ENCODE results near the gene MACF1.
"Not testable (repeated sequence)": the region's sequence is repeated elsewhere in the genome, so short reads cannot be mapped to it uniquely, and the experiment has no call there.

Gene MACF1

GRCh38 chr1:39515131-39516086 lies 310.9 kb downstream of the MACF1 start:
- not testable (repeated sequence) for DNase-seq (ENCODE audit: low spot score)

GRCh38 chr1:39516841-39517240 lies 312.3 kb downstream of the MACF1 start:
- not testable (repeated sequence) for DNase-seq (ENCODE audit: low spot score)

DNA sequence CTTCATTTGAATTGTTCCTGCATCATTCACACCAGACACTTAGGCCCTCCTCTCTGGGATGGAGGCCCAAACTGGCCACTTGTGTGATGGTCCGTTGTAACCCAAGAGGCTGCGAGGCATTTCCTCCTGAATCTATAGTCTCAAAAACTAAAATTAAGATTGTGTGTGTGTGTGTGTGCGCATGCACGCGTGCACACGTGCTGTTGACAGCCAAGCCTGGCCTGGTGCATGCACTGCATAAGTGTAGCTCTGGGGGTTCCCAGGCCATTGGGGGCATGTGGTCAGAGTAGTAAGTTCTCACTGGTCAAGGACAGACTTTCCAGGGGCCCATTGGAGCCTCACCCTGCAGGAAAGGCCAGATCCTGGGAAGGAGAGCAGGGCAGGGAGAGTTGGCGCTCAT lies 313.4 kb downstream of the MACF1 start:
- DNase-seq (ENCODE audit: low spot score): not testable (repeated sequence)

DNA sequence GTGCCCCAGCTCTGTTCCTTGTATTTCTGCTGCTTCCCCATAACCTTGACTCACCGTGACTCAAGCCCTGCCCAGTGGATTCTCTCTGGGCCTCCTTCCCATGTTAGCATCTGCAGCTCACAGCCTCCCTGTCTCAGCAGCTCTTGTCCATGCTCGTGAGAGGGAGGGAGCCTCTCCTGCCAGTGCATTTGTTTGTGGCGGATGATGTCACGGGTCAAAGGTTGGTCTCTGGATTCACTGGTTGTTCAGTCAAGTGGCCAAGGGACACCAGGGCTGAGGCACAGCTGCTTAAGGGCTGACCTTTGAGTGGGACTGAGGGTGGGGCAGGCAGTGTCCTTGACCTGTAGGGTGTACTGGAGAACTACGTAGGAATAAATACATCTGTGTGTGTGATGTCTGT lies 314.9 kb downstream of the MACF1 start:
- not testable (repeated sequence) for DNase-seq (ENCODE audit: low spot score)

DNA sequence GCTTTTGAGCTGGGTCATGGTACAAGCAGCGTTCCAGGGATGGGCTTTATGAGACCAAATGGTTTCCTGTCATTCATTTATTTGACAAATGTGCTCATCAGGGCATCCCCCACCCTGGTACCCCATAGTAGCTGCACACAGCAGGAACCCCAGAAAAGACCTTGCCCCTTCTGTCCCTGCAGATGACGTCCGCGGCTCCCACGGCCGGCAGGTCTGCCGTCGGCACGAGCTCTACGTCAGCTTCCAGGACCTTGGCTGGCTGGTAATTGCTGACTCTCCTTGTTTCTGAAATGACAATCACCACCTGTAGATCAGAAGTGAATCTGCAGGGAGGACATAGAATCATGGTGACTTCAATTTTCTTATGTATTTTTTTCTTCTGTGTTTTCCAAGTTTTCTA lies 317.7 kb downstream of the MACF1 start:
- not testable (repeated sequence) for DNase-seq (ENCODE audit: low spot score)

GRCh38 chr1:39522661-39523567 lies 318.4 kb downstream of the MACF1 start:
- no peak for DNase-seq (ENCODE audit: low spot score)

GRCh38 chr1:39524171-39524570 lies 319.7 kb downstream of the MACF1 start:
- DNase-seq (ENCODE audit: low spot score): no peak

GRCh38 chr1:39524591-39525365 lies 320.3 kb downstream of the MACF1 start:
- DNase-seq (ENCODE audit: low spot score): no peak

DNA sequence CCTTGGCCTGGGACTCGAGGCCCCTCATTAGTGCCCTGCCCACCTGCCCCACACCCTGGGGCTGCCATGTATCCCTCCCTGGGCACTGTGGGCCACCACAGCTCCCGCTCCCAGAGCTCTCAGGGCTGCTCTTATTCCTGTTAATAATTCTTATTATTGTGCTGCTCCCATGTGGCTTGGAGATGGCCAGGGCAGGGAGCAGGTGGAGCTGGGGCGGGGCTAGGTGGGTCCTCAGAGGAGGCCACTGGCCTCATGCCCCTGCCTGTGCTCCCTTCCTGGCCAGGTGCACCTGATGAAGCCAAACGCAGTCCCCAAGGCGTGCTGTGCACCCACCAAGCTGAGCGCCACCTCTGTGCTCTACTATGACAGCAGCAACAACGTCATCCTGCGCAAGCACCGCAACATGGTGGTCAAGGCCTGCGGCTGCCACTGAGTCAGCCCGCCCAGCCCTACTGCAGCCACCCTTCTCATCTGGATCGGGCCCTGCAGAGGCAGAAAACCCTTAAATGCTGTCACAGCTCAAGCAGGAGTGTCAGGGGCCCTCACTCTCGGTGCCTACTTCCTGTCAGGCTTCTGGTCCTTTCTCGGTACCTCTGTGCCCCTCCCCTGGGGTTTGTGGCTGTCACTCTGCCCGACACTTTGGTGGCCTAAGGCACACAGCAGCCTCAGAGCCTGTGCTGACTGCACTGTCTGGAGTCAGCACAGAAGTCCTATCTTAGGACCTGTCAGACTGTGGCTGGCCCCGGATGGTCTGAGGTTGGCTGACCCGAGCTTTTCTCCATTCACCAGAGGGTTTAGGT lies 321.1 kb downstream of the MACF1 start:
- DNase-seq (ENCODE audit: low spot score): no peak

- no peak for DNase-seq (ENCODE audit: low spot score)
Observed at GRCh38 chr1:39526466-39527189, 322.1 kb downstream of the MACF1 start.

GRCh38 chr1:39527190-39527579 lies 322.7 kb downstream of the MACF1 start:
- DNase-seq (ENCODE audit: low spot score): not testable (repeated sequence)

GRCh38 chr1:39528082-39528481 lies 323.6 kb downstream of the MACF1 start:
- no peak for DNase-seq (ENCODE audit: low spot score)

DNA sequence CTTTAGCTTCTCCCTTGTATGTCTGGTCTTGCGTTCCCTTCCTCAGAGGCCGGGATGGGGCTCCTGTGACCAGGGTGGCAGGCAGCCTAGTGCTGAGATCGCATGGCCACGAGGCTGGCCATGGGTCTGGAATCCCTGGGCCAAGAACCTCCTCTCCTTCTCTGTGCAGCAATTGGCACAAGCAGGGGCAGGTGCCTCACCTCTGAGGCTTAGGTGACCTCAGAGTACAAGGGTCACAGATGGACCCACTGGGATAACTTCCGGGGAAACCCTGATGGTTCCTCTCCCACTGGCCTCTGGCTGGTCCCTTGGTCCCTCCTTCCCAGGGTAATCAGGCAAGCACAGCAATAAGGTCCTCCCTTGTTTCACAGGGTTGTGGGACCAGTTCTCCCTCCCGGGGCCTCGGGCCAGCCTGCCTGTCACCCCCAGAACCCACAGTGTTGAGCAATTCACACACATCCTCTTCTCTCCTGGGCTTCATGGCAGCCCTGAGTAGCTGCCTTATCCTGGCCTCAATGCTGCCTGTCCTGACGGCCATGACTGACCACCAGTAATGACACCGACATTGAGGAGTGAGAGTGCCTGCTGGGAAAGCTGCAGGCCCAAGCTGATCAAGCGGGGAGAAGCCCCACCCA lies 325.5 kb downstream of the MACF1 start:
- peak; percentile 8 for DNase-seq (ENCODE audit: low spot score)

GRCh38 chr1:39531526-39531925 lies 327.0 kb downstream of the MACF1 start:
- no peak for DNase-seq (ENCODE audit: low spot score)

DNA sequence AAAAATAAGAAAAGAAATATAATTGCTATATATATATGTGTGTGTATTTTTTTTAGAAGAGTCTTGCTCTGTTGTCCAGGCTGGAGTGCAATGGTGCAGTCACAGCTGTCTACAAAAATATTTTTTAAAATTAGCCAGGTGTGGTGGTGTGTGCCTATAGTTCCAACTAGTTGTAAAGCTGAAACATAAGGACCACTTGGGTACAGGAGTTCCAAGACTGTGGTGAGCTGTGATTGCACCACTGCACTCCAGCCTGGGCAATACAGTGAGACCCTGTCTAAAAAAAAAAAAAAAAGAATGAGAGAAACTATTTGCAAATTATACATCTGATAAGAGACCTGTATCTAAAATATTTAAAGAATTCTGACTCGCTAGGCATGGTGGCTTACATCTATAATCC lies 328.9 kb downstream of the MACF1 start:
- DNase-seq (ENCODE audit: low spot score): no peak
